ENCODE data around the gene PHF12.

Gene PHF12

GRCh38 chr17:28955408-28955807 lies 4.1 kb upstream of the PHF12 start:
- no peak for DNase-seq (ENCODE audit: low read depth in 1 of 2, low spot score in 1 of 2)

GRCh38 chr17:28954886-28955285 lies 3.6 kb upstream of the PHF12 start:
- DNase-seq (ENCODE audit: low read depth in 1 of 2, low spot score in 1 of 2) = no peak

- peak in 1 of 2 donors; percentile 40 for DNase-seq (ENCODE audit: low read depth in 1 of 2, low spot score in 1 of 2)
Observed at GRCh38 chr17:28953444-28954118, 2.3 kb upstream of the PHF12 start.

GRCh38 chr17:28951991-28952975 lies 965 bp upstream of the PHF12 start:
- DNase-seq (ENCODE audit: low read depth in 1 of 2, low spot score in 1 of 2) = peak; percentile 82 to 96

GRCh38 chr17:28950752-28951427 lies 428 bp downstream of the PHF12 start:
- DNase-seq (ENCODE audit: low read depth in 1 of 2, low spot score in 1 of 2) = no peak

- peak; percentile 28 to 36 for DNase-seq (ENCODE audit: low read depth in 1 of 2, low spot score in 1 of 2)
Observed at GRCh38 chr17:28950017-28950751, 1.1 kb downstream of the PHF12 start.

GRCh38 chr17:28949185-28950016 lies 1.9 kb downstream of the PHF12 start:
- peak; percentile 32 to 65 for DNase-seq (ENCODE audit: low read depth in 1 of 2, low spot score in 1 of 2)

- no peak for DNase-seq (ENCODE audit: low read depth in 1 of 2, low spot score in 1 of 2)
Observed at GRCh38 chr17:28948873-28949184, 2.5 kb downstream of the PHF12 start.

GRCh38 chr17:28948342-28948741 lies 3.0 kb downstream of the PHF12 start:
- no peak for DNase-seq (ENCODE audit: low read depth in 1 of 2, low spot score in 1 of 2)

GRCh38 chr17:28947639-28948038 lies 3.7 kb downstream of the PHF12 start:
- DNase-seq (ENCODE audit: low read depth in 1 of 2, low spot score in 1 of 2) = no peak

GRCh38 chr17:28946239-28946638 lies 5.1 kb downstream of the PHF12 start:
- no peak for DNase-seq (ENCODE audit: low read depth in 1 of 2, low spot score in 1 of 2)

GRCh38 chr17:28944862-28945741 lies 6.2 kb downstream of the PHF12 start:
- no peak for DNase-seq (ENCODE audit: low read depth in 1 of 2, low spot score in 1 of 2)

- no peak for DNase-seq (ENCODE audit: low read depth in 1 of 2, low spot score in 1 of 2)
Observed at GRCh38 chr17:28944343-28944742, 7.0 kb downstream of the PHF12 start.

GRCh38 chr17:28942925-28943324 lies 8.4 kb downstream of the PHF12 start:
- DNase-seq (ENCODE audit: low read depth in 1 of 2, low spot score in 1 of 2) = no peak

- no peak for DNase-seq (ENCODE audit: low read depth in 1 of 2, low spot score in 1 of 2)
Observed at GRCh38 chr17:28941251-28941650, 10.1 kb downstream of the PHF12 start.

- no peak for DNase-seq (ENCODE audit: low read depth in 1 of 2, low spot score in 1 of 2)
Observed at GRCh38 chr17:28940675-28941074, 10.6 kb downstream of the PHF12 start.

GRCh38 chr17:28940142-28940541 lies 11.2 kb downstream of the PHF12 start:
- DNase-seq (ENCODE audit: low read depth in 1 of 2, low spot score in 1 of 2) = no peak

- DNase-seq (ENCODE audit: low read depth in 1 of 2, low spot score in 1 of 2) = no peak
Observed at GRCh38 chr17:28938552-28938951, 12.8 kb downstream of the PHF12 start.

- DNase-seq (ENCODE audit: low read depth in 1 of 2, low spot score in 1 of 2) = no peak
Observed at GRCh38 chr17:28937044-28937729, 14.1 kb downstream of the PHF12 start.

Data from activated CD4-positive, alpha-beta T cell treated with anti-CD3 and anti-CD28 coated beads, Interleukin-2, amount 50 U/mL, for 24 hours (primary cell).